Gastrocnemius medialis (tissue), 4 donors: Measurements from ENCODE around the gene FGF19. TPM values are rescaled to one million over a fixed set of nuclear protein-coding genes. Genes with fewer than 3 reads are reported as not detected.
"Not testable (repeated sequence)": the region's sequence is repeated elsewhere in the genome, so short reads cannot be mapped to it uniquely, and the experiment has no call there.

Experiments
- ATAC-seq, 2 donors: fragments of 150-250 bp; one replicate each; pipeline ENCODE4 v1.9.1; 2016
- DNase-seq, 2 donors: peaks; one replicate each; pipeline ENCODE4 v3.0.0-alpha.2; 2019
- H3K27ac ChIP-seq, 4 donors: fragments of 200-600 bp; sonication (generic); 1 replicate in 1 of 4; 2 replicates in 3 of 4; pipeline ENCODE4 v1.5.1; 2016 to 2018; ENCODE audit warnings: mild to moderate bottlenecking in 2 of 4, moderate library complexity in 1 of 4
- H3K27me3 ChIP-seq, 3 donors: fragments of 200-600 bp; sonication (generic) in 2 of 3; 1 replicate in 1 of 3; 2 replicates in 2 of 3; pipeline versions ENCODE4 v1.5.1 to v1.6.0; 2016 to 2019; ENCODE audit warnings: mild to moderate bottlenecking in 1 of 3, moderate library complexity in 1 of 3
- H3K36me3 ChIP-seq, 2 donors: fragments of 200-600 bp; sonication (generic) in 1 of 2; one replicate each; pipeline ENCODE4 v1.5.1; 2017 to 2018
- H3K4me1 ChIP-seq, 2 donors: fragments of 200-600 bp; sonication (generic) in 1 of 2; one replicate each; pipeline ENCODE4 v1.5.1; 2016 to 2017; ENCODE audit warnings: mild to moderate bottlenecking in 2 of 2
- H3K4me3 ChIP-seq, 4 donors: fragments of 200-600 bp; sonication (generic) in 3 of 4; 1 replicate in 1 of 4; 2 replicates in 3 of 4; pipeline ENCODE4 v1.5.1; 2016 to 2019; ENCODE audit warnings: mild to moderate bottlenecking in 2 of 4
- H3K9me3 ChIP-seq, 3 donors: fragments of 200-600 bp; sonication (generic) in 2 of 3; 1 replicate in 1 of 3; 2 replicates in 2 of 3; pipeline ENCODE4 v1.5.1; 2016 to 2019
- CTCF ChIP-seq, 5 experiments: fragments of 450-650 bp in 3 of 5; fragments of 200-600 bp in 2 of 5; sonication (generic) in 2 of 5; IDR thresholded peaks in 4 of 5; conservative IDR thresholded peaks in 1 of 5; 1 replicate in 4 of 5; 2 replicates in 1 of 5; pipeline ENCODE4 v1.5.1; 2016 to 2019; ENCODE audit warnings: antibody characterized with exemption in 5 of 5, mild to moderate bottlenecking in 3 of 5, moderate library complexity in 3 of 5
- POLR2A ChIP-seq, 2 donors: fragments of 450-650 bp; IDR thresholded peaks; one replicate each; pipeline ENCODE4 v1.6.1; 2017; ENCODE audit warnings: antibody characterized with exemption in 2 of 2, mild to moderate bottlenecking in 2 of 2, moderate library complexity in 2 of 2
- in situ Hi-C, 4 donors: fragments of 200-750 bp; cut with MboI; loops; one replicate each; pipeline versions ENCODE4 v1.15.0 to v1.8.0; 2017; ENCODE audit warnings: low sequenced_read_pairs in 4 of 4
- intact Hi-C: fragments of 100-400 bp; cut with DNase I; formaldehyde crosslinking; loops from one replicate; pipeline ENCODE4 v1.15.1; 2023; ENCODE audit warnings: low total_unique reads
- total RNA-seq, 4 donors: library from RNA; depleted of rRNA; stranded (reverse); fragments of >200 nt; gene quantifications; one replicate each; pipeline versions ENCODE4 v1.1.0 to v1.2.3, GENCODE V29; 2016

The FGF19 gene
- total RNA-seq, 4 donors from 2014 or later = not detected

GRCh38 chr11:69692422-69692821 is 11.4 kb downstream of the FGF19 start:
- Histone ChIP-seq H3K27ac (no peak overlapping the region), H3K4me1 (no peaks in the 10 kb centered on the region), H3K4me3 (no peak overlapping the region), H3K27me3 (peaks cover 3 to 16% (median 8%) of the 10 kb centered on the region in 3 donors), H3K36me3 (no peaks in the 10 kb centered on the region), H3K9me3 (no peaks in the 10 kb centered on the region)
- in situ Hi-C loops (loop anchor here in 2 of 4 donors (10.0 to 25.0 kb wide), 2 partner anchors 195 to 202 kb away; no protein-coding TSS in a partner anchor), intact Hi-C loops (no loop called here)
- DNase-seq (no peak), ATAC-seq (no peak)
- TF ChIP-seq POLR2A (IDR thresholded peaks at IDR 0.05) (no peak), CTCF (IDR thresholded peaks at IDR 0.05 in 4 of 5, conservative IDR thresholded peaks at IDR 0.05 in 1 of 5) (no peak)

- Histone ChIP-seq H3K9me3 (no peaks in the 10 kb centered on the region), H3K36me3 (no peaks in the 10 kb centered on the region), H3K4me1 (no peaks in the 10 kb centered on the region), H3K27ac (no peak overlapping the region), H3K4me3 (no peak overlapping the region), H3K27me3 (peaks cover 0 to 13% (median 8%) of the 10 kb centered on the region in 3 donors)
- DNase-seq (no peak), ATAC-seq (no peak)
- intact Hi-C loops (no loop called here), in situ Hi-C loops (loop anchor here in 2 of 4 donors (10.0 to 25.0 kb wide), 2 partner anchors 196 to 203 kb away; no protein-coding TSS in a partner anchor)
- no peak for TF ChIP-seq CTCF (IDR thresholded peaks at IDR 0.05 in 4 of 5, conservative IDR thresholded peaks at IDR 0.05 in 1 of 5)
- TF ChIP-seq POLR2A (IDR thresholded peaks at IDR 0.05) = no peak
These were observed 12.4 kb downstream of the FGF19 start for GRCh38 chr11:69691463-69691862.

- Histone ChIP-seq H3K4me1 (peaks cover 0 to 8% of the 10 kb centered on the region in 2 donors), H3K9me3 (no peaks in the 10 kb centered on the region), H3K36me3 (no peaks in the 10 kb centered on the region), H3K27me3 (peaks cover 0 to 12% (median 7%) of the 10 kb centered on the region in 3 donors), H3K27ac (no peak overlapping the region), H3K4me3 (no peak overlapping the region)
- TF ChIP-seq CTCF (IDR thresholded peaks at IDR 0.05 in 4 of 5, conservative IDR thresholded peaks at IDR 0.05 in 1 of 5) = no peak
- no peak for TF ChIP-seq POLR2A (IDR thresholded peaks at IDR 0.05)
- intact Hi-C loops (no loop called here), in situ Hi-C loops (loop anchor here (5.0 to 25.0 kb wide), 5 partner anchors 198 to 515 kb away; partner anchors contain the start of gene FADD (in 1 of the 4))
- no peak for ATAC-seq
- no peak for DNase-seq
These were observed 14.1 kb downstream of the FGF19 start for GRCh38 chr11:69689484-69690319.

- in situ Hi-C loops = loop anchor here (5.0 to 25.0 kb wide), 4 partner anchors 199 to 517 kb away; partner anchors contain the start of gene FADD (in 1 of the 4)
- H3K27ac ChIP-seq, H3K4me1 ChIP-seq, H3K9me3 ChIP-seq, ATAC-seq, intact Hi-C loops, DNase-seq, H3K36me3 ChIP-seq, H3K4me3 ChIP-seq: not testable (repeated sequence)
- H3K27me3 ChIP-seq = peaks cover 0 to 12% (median 7%) of the 10 kb centered on the region in 3 donors
These were observed 15.7 kb downstream of the FGF19 start for GRCh38 chr11:69687969-69688771.
